Measurements from ENCODE around the gene GNB1.

GNB1 gene

DNA sequence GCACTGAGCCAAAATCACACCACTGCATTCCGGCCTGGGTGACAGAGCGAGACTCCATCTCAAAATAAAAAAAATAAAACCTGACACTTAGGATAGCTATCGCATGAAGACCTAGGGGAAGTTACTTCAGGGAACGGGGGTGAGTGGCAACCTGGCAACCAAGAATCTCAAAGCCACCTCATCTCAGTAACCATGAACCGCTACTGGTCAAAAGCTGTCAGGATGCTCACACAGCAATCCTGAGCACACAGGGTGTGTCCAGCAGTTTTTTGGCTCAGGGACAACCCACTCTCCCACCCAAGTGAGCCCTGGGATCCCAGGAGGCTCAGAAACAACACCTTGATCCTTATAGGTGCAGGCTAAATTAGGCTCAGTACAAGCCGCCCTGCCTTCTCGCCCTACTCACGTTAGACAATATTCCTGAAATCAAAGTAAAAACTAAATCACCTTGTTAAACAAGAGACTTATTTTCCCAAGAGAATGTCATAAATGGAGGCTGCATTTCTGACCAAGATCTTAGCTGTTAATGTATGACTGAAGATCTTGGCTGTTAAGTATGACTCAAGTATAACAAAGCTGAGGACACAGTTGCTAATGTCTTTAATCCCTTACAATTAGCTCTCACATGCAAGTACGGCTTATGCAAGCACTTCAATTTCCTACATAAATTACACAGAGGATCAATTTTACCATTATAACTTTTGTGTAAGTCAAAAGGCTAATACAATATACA is 64.4 kb downstream of the GNB1 start:
- H3K4me3 ChIP-seq (ENCODE audit: low read depth in 1 of 2, low read length in 2 of 2), result no peak overlapping the region
- DNase-seq, result no peak
- no peak overlapping the region for H2AFZ ChIP-seq (ENCODE audit: low read depth, low read length)
- no peaks in the 10 kb centered on the region for H3K4me1 ChIP-seq (ENCODE audit: insufficient read depth, low read length)
- ATAC-seq (ENCODE audit: insufficient read depth, low read depth), result no peak
- H3K9ac ChIP-seq (ENCODE audit: low read depth, low read length), result no peak overlapping the region
- H3K27ac ChIP-seq (ENCODE audit: low read length), result no peak overlapping the region
- TF ChIP-seq EZH2 (IDR thresholded peaks at IDR 0.05; ENCODE audit: borderline replicate concordance, low read depth, low read length, severe bottlenecking), result no peak
- TF ChIP-seq, protein P1, sequence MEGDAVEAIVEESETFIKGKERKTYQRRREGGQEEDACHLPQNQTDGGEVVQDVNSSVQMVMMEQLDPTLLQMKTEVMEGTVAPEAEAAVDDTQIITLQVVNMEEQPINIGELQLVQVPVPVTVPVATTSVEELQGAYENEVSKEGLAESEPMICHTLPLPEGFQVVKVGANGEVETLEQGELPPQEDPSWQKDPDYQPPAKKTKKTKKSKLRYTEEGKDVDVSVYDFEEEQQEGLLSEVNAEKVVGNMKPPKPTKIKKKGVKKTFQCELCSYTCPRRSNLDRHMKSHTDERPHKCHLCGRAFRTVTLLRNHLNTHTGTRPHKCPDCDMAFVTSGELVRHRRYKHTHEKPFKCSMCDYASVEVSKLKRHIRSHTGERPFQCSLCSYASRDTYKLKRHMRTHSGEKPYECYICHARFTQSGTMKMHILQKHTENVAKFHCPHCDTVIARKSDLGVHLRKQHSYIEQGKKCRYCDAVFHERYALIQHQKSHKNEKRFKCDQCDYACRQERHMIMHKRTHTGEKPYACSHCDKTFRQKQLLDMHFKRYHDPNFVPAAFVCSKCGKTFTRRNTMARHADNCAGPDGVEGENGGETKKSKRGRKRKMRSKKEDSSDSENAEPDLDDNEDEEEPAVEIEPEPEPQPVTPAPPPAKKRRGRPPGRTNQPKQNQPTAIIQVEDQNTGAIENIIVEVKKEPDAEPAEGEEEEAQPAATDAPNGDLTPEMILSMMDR (IDR thresholded peaks at IDR 0.05; ENCODE audit: borderline replicate concordance, extremely low read depth, low read length, poor library complexity, severe bottlenecking), result no peak
- peaks cover 65% of the 10 kb centered on the region for H4K20me1 ChIP-seq (ENCODE audit: insufficient read depth, low read length)
- no peaks in the 10 kb centered on the region for H3K27me3 ChIP-seq (ENCODE audit: insufficient read depth, low read length, poor library complexity)
- H3K79me2 ChIP-seq (ENCODE audit: insufficient read depth, low read length), result peaks cover 90% of the 10 kb centered on the region
- no peaks in the 10 kb centered on the region for H3K9me3 ChIP-seq (ENCODE audit: insufficient read depth, low read length, severe bottlenecking)
- H3K4me2 ChIP-seq (ENCODE audit: insufficient read depth, low read length), result no peak overlapping the region
- peaks cover 79% of the 10 kb centered on the region for H3K36me3 ChIP-seq (ENCODE audit: insufficient read depth, low read length)

DNA sequence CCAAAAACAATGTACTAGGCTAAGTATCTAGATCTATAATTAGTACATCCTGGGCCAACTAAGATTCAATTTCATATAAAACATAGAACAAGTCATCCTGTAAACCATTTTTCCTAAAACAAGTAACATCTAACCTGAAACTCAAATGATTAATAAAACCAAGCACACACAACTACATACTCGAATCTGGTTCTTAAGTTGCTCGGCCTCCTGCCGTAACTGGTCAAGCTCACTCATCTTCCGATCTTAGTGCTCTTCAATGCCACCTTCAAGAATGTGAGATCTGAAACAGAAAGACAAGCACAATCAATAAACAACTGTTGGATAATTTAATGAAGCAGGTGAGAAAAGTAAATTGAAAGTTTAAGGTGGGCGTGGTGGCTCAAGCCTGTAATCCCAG is 65.7 kb downstream of the GNB1 start:
- no peak for TF ChIP-seq EZH2 (IDR thresholded peaks at IDR 0.05; ENCODE audit: borderline replicate concordance, low read depth, low read length, severe bottlenecking)
- TF ChIP-seq, protein P1 (IDR thresholded peaks at IDR 0.05; ENCODE audit: borderline replicate concordance, extremely low read depth, low read length, poor library complexity, severe bottlenecking), result no peak
- Histone ChIP-seq H2AFZ (ENCODE audit: low read depth, low read length) (no peak overlapping the region), H3K27ac (ENCODE audit: low read length) (no peak overlapping the region), H3K4me3 (ENCODE audit: low read depth in 1 of 2, low read length in 2 of 2) (no peak overlapping the region), H3K27me3 (ENCODE audit: insufficient read depth, low read length, poor library complexity) (no peaks in the 10 kb centered on the region), H3K9me3 (ENCODE audit: insufficient read depth, low read length, severe bottlenecking) (no peaks in the 10 kb centered on the region), H4K20me1 (ENCODE audit: insufficient read depth, low read length) (peaks cover 61% of the 10 kb centered on the region), H3K4me1 (ENCODE audit: insufficient read depth, low read length) (no peaks in the 10 kb centered on the region), H3K36me3 (ENCODE audit: insufficient read depth, low read length) (peaks cover 78% of the 10 kb centered on the region), H3K9ac (ENCODE audit: low read depth, low read length) (no peak overlapping the region), H3K4me2 (ENCODE audit: insufficient read depth, low read length) (no peak overlapping the region), H3K79me2 (ENCODE audit: insufficient read depth, low read length) (peaks cover 90% of the 10 kb centered on the region)
- ATAC-seq (ENCODE audit: insufficient read depth, low read depth), result no peak
- DNase-seq, result no peak

DNA sequence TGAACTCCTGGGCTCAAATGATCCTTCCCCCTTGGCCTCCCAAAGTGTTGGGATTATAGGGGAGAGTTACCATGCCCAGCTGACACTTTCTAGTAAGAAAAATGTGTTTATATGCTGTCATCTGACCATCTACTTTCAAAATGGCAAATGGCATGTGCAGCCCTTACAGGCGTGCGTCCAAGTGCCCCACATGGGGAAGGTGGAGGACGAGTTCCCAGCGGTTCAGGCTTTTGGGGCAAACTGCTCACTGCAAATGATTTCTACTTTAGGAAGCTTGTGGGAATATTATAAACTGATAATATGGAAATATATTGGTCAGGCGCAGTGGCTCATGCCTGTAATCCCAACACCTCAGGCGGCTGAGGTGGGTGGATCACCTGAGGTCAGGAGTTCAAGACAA is 71.1 kb downstream of the GNB1 start:
- peaks cover 82% of the 10 kb centered on the region for H3K36me3 ChIP-seq (ENCODE audit: insufficient read depth, low read length)

More for the DNA sequence above, 71.1 kb downstream of the GNB1 start:
- DNase-seq (no peak), ATAC-seq (ENCODE audit: insufficient read depth, low read depth) (no peak)
- no peak overlapping the region for H2AFZ ChIP-seq (ENCODE audit: low read depth, low read length)
- H3K9me3 ChIP-seq (ENCODE audit: insufficient read depth, low read length, severe bottlenecking), result no peaks in the 10 kb centered on the region
- H3K4me3 ChIP-seq (ENCODE audit: low read depth in 1 of 2, low read length in 2 of 2), result no peak overlapping the region
- TF ChIP-seq, protein P1 (IDR thresholded peaks at IDR 0.05; ENCODE audit: borderline replicate concordance, extremely low read depth, low read length, poor library complexity, severe bottlenecking), result no peak
- TF ChIP-seq EZH2 (IDR thresholded peaks at IDR 0.05; ENCODE audit: borderline replicate concordance, low read depth, low read length, severe bottlenecking), result no peak
- peaks cover 83% of the 10 kb centered on the region for H3K79me2 ChIP-seq (ENCODE audit: insufficient read depth, low read length)
- no peaks in the 10 kb centered on the region for H3K27me3 ChIP-seq (ENCODE audit: insufficient read depth, low read length, poor library complexity)
- H3K4me1 ChIP-seq (ENCODE audit: insufficient read depth, low read length), result no peaks in the 10 kb centered on the region
- no peak overlapping the region for H3K27ac ChIP-seq (ENCODE audit: low read length)
- no peak overlapping the region for H3K4me2 ChIP-seq (ENCODE audit: insufficient read depth, low read length)
- H3K9ac ChIP-seq (ENCODE audit: low read depth, low read length), result no peak overlapping the region
- peaks cover 34% of the 10 kb centered on the region for H4K20me1 ChIP-seq (ENCODE audit: insufficient read depth, low read length)

Measured in DND-41 (cell line).